Measurements from ENCODE around the gene CDS2. TPM values are rescaled to one million over a fixed set of nuclear protein-coding genes. Genes with fewer than 3 reads are reported as not detected.

The CDS2 gene
- polyA plus RNA-seq, 1 donor: 35.9 TPM

- no peak for DNase-seq
Measured at GRCh38 chr20:5150226-5151076, 23.6 kb downstream of the CDS2 start.

GRCh38 chr20:5153152-5153467, 26.3 kb downstream of the CDS2 start:
- DNase-seq: no peak

GRCh38 chr20:5153612-5154542, 27.1 kb downstream of the CDS2 start:
- no peak for DNase-seq

- no peak for DNase-seq
Measured at GRCh38 chr20:5154543-5154925, 27.7 kb downstream of the CDS2 start.

GRCh38 chr20:5155404-5155803, 28.6 kb downstream of the CDS2 start:
- no peak for DNase-seq

- DNase-seq: no peak
Measured at GRCh38 chr20:5156675-5157448, 30.1 kb downstream of the CDS2 start.

GRCh38 chr20:5159928-5160327, 33.1 kb downstream of the CDS2 start:
- DNase-seq: no peak

- DNase-seq: no peak
Measured at GRCh38 chr20:5160882-5161281, 34.1 kb downstream of the CDS2 start.

- DNase-seq: no peak
Measured at GRCh38 chr20:5161536-5162164, 34.8 kb downstream of the CDS2 start.

- no peak for DNase-seq
Measured at GRCh38 chr20:5164645-5165625, 38.1 kb downstream of the CDS2 start.

GRCh38 chr20:5168651-5169396, 42.0 kb downstream of the CDS2 start:
- peak; percentile 37 for DNase-seq

- no peak for DNase-seq
Measured at GRCh38 chr20:5170341-5170740, 43.5 kb downstream of the CDS2 start.

GRCh38 chr20:5171064-5171789, 44.4 kb downstream of the CDS2 start:
- DNase-seq: peak; percentile 11

- no peak for DNase-seq
Measured at GRCh38 chr20:5171790-5172164, 45.0 kb downstream of the CDS2 start.

GRCh38 chr20:5172167-5172601, 45.4 kb downstream of the CDS2 start:
- no peak for DNase-seq

- DNase-seq: no peak
Measured at GRCh38 chr20:5172903-5173463, 46.2 kb downstream of the CDS2 start.

GRCh38 chr20:5173751-5174150, 46.9 kb downstream of the CDS2 start:
- no peak for DNase-seq

GRCh38 chr20:5177071-5177470, 50.3 kb downstream of the CDS2 start:
- DNase-seq: no peak

- no peak for DNase-seq
Measured at GRCh38 chr20:5178046-5178445, 51.2 kb downstream of the CDS2 start.
